ENCODE results near the gene HOXD11. TPM values are rescaled to one million over a fixed set of nuclear protein-coding genes. Genes with fewer than 3 reads are reported as not detected.

HOXD11 gene
- total and polyA plus RNA-seq, 2 of the 4 experiments (the other 2 are of a cell fraction) = not detected

- Histone ChIP-seq H4K8ac (ENCODE audit: low read depth in 2 of 2, low read length in 2 of 2) (no peak overlapping the region), H3K56ac (ENCODE audit: extremely low read depth, insufficient read depth, low read length) (no peak overlapping the region), H3K79me1 (ENCODE audit: low read depth in 1 of 2, low read length in 2 of 2) (no peaks in the 10 kb centered on the region), H4K5ac (ENCODE audit: low read depth, low read length) (no peak overlapping the region), H3K27me3 (ENCODE audit: control insufficient read depth, insufficient read depth, low read length) (peaks cover 90% of the 10 kb centered on the region), H3K23ac (ENCODE audit: low read depth, low read length) (no peak overlapping the region), H2BK20ac (ENCODE audit: low read depth, low read length) (no peak overlapping the region), H3K4me3 (ENCODE audit: insufficient read depth, low read depth, low read length) (peak overlapping the region; percentile 13; the same call in 1 of the 2 replicates), H3K4me2 (ENCODE audit: low read depth, low read length) (no peak overlapping the region), H3K9me3 (ENCODE audit: control insufficient read depth, insufficient read depth, low read length) (peaks cover 3% of the 10 kb centered on the region), H2AFZ (replicated peaks; ENCODE audit: low read length, poor library complexity) (peak overlapping the region; percentile 39), H2BK5ac (ENCODE audit: low read depth, low read length, poor library complexity, severe bottlenecking) (no peak overlapping the region), H3K4ac (ENCODE audit: low read depth, low read length) (no peak overlapping the region), H3K9me1 (ENCODE audit: insufficient read depth, low read length) (no peaks in the 10 kb centered on the region), H2BK15ac (ENCODE audit: low read depth, low read length) (no peak overlapping the region), H3K4me1 (ENCODE audit: control insufficient read depth, insufficient read depth, low read length) (no peaks in the 10 kb centered on the region), H2AK9ac (replicated peaks; ENCODE audit: low read depth, low read length, poor library complexity) (no peak overlapping the region), H2BK120ac (ENCODE audit: low read depth, low read length) (no peak overlapping the region), H3K27ac (ENCODE audit: insufficient read depth, low read length) (no peak overlapping the region), H4K91ac (ENCODE audit: insufficient read depth, low read depth, low read length) (no peak overlapping the region), H3K14ac (replicated peaks; ENCODE audit: low read depth, low read length) (no peak overlapping the region), H3K18ac (ENCODE audit: low read depth, low read length) (no peak overlapping the region), H2AK5ac (ENCODE audit: low read depth, low read length) (no peak overlapping the region), H3K9ac (ENCODE audit: low read depth, low read length) (no peak overlapping the region), H3K36me3 (ENCODE audit: control insufficient read depth, insufficient read depth, low read length) (no peaks in the 10 kb centered on the region), H4K20me1 (ENCODE audit: insufficient read depth, low read length) (no peaks in the 10 kb centered on the region)
- dilution Hi-C loops (cut with HindIII; ENCODE audit: low sequenced_read_pairs, unreplicated experiment) = no loop called here
- ChIA-PET CTCF (no interaction called here), POLR2A (ENCODE audit: unreplicated experiment) (no interaction called here)
- ATAC-seq (ENCODE audit: low read depth) (peak; percentile 27; the same call in 1 of the 2 replicates), DNase-seq (no peak)
- no TSS peak for BruUV-seq (replicated peaks)
- in situ Hi-C loops (cut with MboI; ENCODE audit: low sequenced_read_pairs) = no loop called here
- WGBS, 2 experiments (ENCODE audit: extremely low coverage in 2 of 2, insufficient read length in 1 of 2) = 1% methylated on average over 30 of the region's 71 CpGs; no CpG with 5 or more reads in 1 of the 2 experiments
- intact Hi-C loops (cut with micrococcal nuclease) = no loop called here
- TF ChIP-seq USF2 (IDR thresholded peaks at IDR 0.05; ENCODE audit: low read depth, low read length) = peak; percentile 57; the same call in 1 of the 2 replicates
- TF ChIP-seq ELK1 (IDR thresholded peaks at IDR 0.05; ENCODE audit: borderline replicate concordance, low read depth, low read length) = no peak
- TF ChIP-seq BHLHE40 (IDR thresholded peaks at IDR 0.05; ENCODE audit: low read depth, low read length) = no peak
- no peak for TF ChIP-seq CTCF (conservative IDR thresholded peaks at IDR 0.05; ENCODE audit: low read depth, low read length)
- TF ChIP-seq RCOR1 (IDR thresholded peaks at IDR 0.05; ENCODE audit: insufficient replicate concordance, low read length) = no peak
- TF ChIP-seq RAD21 (IDR thresholded peaks at IDR 0.05; ENCODE audit: low read length) = no peak
Measured at GRCh38 chr2:176136374-176137251, 29.5 kb downstream of the HOXD11 start.
